GM12892 (cell line): Measurements from ENCODE around the gene TRPM4.
"Not testable (repeated sequence)": the region's sequence is repeated elsewhere in the genome, so short reads cannot be mapped to it uniquely, and the experiment has no call there.

Experiments
- DNase-seq: peaks from one replicate; pipeline ENCODE4 v3.0.0; 2011; ENCODE audit not compliant: insufficient read length
- FAIRE-seq: peaks from 2 replicates; lab custom pipeline; 2011; peaks lifted over from hg19 to GRCh38; lab: Jason Lieb, UNC
- POLR2A ChIP-seq: IDR thresholded peaks from 2 replicates; pipeline ENCODE4 v1.6.1; 2011; ENCODE audit warnings: low read depth, low read length, control low read depth
- POLR2AphosphoS5 ChIP-seq: IDR thresholded peaks from 2 replicates; pipeline ENCODE4 v1.6.1; 2011; ENCODE audit warnings: low read depth, low read length, control low read depth
- TAF1 ChIP-seq: IDR thresholded peaks from 2 replicates; pipeline ENCODE4 v1.6.1; 2011; ENCODE audit warnings: low read depth, mild to moderate bottlenecking, control low read depth, low read length, borderline replicate concordance

TRPM4 gene

GRCh38 chr19:49160450-49161189 is 3.0 kb downstream of the TRPM4 start:
- TF ChIP-seq POLR2A, result no peak
- TF ChIP-seq TAF1, result no peak
- no peak for TF ChIP-seq POLR2AphosphoS5
- DNase-seq (no peak), FAIRE-seq (no peak)

GRCh38 chr19:49161987-49162386 is 4.4 kb downstream of the TRPM4 start:
- DNase-seq, result no peak
- FAIRE-seq, result no peak
- TF ChIP-seq TAF1, result no peak
- no peak for TF ChIP-seq POLR2A
- TF ChIP-seq POLR2AphosphoS5, result no peak

- no peak for TF ChIP-seq POLR2AphosphoS5
- TF ChIP-seq TAF1, result no peak
- no peak for TF ChIP-seq POLR2A
- DNase-seq (no peak), FAIRE-seq (no peak)
Observed at GRCh38 chr19:49165111-49165750, 7.6 kb downstream of the TRPM4 start.

GRCh38 chr19:49165865-49166301 is 8.3 kb downstream of the TRPM4 start:
- TF ChIP-seq POLR2A (no peak), POLR2AphosphoS5 (no peak), TAF1 (no peak)
- no peak for FAIRE-seq
- DNase-seq, result no peak

GRCh38 chr19:49167857-49168409 is 10.3 kb downstream of the TRPM4 start:
- no peak for DNase-seq
- FAIRE-seq, result no peak
- TF ChIP-seq POLR2A (no peak), POLR2AphosphoS5 (no peak), TAF1 (no peak)

- FAIRE-seq, result no peak
Observed at GRCh38 chr19:49168421-49168820, 10.8 kb downstream of the TRPM4 start.

GRCh38 chr19:49173198-49173597 is 15.6 kb downstream of the TRPM4 start:
- no peak for FAIRE-seq
- TF ChIP-seq TAF1 (no peak), POLR2A (no peak), POLR2AphosphoS5 (no peak)

More at GRCh38 chr19:49168421-49168820, 10.8 kb downstream of the TRPM4 start:
- DNase-seq, result no peak
- TF ChIP-seq POLR2A, result no peak
- TF ChIP-seq TAF1, result no peak
- TF ChIP-seq POLR2AphosphoS5, result no peak

GRCh38 chr19:49180659-49181058 is 23.1 kb downstream of the TRPM4 start:
- FAIRE-seq, result no peak
- DNase-seq, result no peak
- TF ChIP-seq POLR2AphosphoS5 (no peak), POLR2A (no peak), TAF1 (no peak)

More at GRCh38 chr19:49173198-49173597, 15.6 kb downstream of the TRPM4 start:
- no peak for DNase-seq

- not testable (repeated sequence) for FAIRE-seq, DNase-seq
Observed at GRCh38 chr19:49182010-49182847, 24.6 kb downstream of the TRPM4 start.

- TF ChIP-seq TAF1, result no peak
- no peak for TF ChIP-seq POLR2AphosphoS5
- no peak for TF ChIP-seq POLR2A
- DNase-seq, result no peak
- FAIRE-seq, result no peak
Observed at GRCh38 chr19:49182848-49183375, 25.3 kb downstream of the TRPM4 start.

- FAIRE-seq (no peak), DNase-seq (no peak)
- TF ChIP-seq POLR2A (no peak), TAF1 (no peak), POLR2AphosphoS5 (no peak)
Observed at GRCh38 chr19:49186108-49186507, 28.5 kb downstream of the TRPM4 start.
